ENCODE data around the gene SYNE4. TPM values are rescaled to one million over a fixed set of nuclear protein-coding genes. Genes with fewer than 3 reads are reported as not detected.

SYNE4 gene
- total and polyA plus RNA-seq, 2 of the 13 experiments (the other 11 are each of a cell fraction or from before 2014, with no cell fraction given): 13.7 to 23.0 TPM

DNA sequence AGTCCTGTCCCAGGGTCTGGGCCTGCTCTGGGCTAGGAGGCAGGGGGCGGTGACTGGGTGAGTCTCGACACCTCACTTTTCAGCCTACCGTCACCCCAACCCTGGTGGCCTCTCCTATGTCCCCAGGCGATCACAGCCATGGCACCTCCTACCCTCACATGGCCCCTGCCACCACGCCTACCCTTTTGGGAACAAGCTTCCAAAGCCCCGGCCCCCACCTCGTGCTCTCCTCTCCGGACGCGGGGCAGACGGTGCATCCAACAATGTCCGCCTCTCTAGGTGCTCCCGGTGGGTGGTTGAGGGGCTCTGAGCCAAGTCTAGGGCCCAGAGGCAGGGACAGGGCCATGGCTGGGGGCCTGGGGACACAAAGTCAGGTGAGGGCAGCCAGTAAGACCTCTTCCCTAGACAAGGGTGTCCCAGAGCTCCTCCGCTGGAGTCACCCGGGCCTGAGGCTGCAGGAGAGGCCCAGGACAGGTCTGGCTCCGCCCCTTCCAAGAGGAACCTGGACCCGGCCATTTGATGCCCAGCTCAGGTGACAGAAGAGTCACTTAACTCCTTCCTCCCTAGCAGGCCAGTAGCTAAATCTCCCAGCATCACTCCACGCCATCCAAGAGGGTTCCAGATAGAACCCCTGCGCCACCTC is at the start of gene SYNE4 (continued):
- TF ChIP-seq ZEB1 (IDR thresholded peaks at IDR 0.05; ENCODE audit: insufficient replicate concordance, low read depth) (peak; percentile 35), ZFP82 (CRISPR knock-in tag; IDR thresholded peaks at IDR 0.05; ENCODE audit: borderline replicate concordance) (no peak), ZNF124 (CRISPR knock-in tag; IDR thresholded peaks at IDR 0.05) (no peak; the same call in 1 of the 2 replicates), SRY (CRISPR knock-in tag; IDR thresholded peaks at IDR 0.05) (no peak), ZNF782 (CRISPR knock-in tag; IDR thresholded peaks at IDR 0.05; ENCODE audit: borderline replicate concordance) (0 out of 2 replicates have a peak, but pooled peaks have one; percentile 17), REXO4 (CRISPR knock-in tag; IDR thresholded peaks at IDR 0.05; ENCODE audit: borderline replicate concordance) (no peak), ZNF563 (CRISPR knock-in tag; IDR thresholded peaks at IDR 0.05) (no peak; the same call in 1 of the 2 replicates), AHR (CRISPR knock-in tag; IDR thresholded peaks at IDR 0.05) (no peak), ZBTB1 (CRISPR knock-in tag; IDR thresholded peaks at IDR 0.05; ENCODE audit: borderline replicate concordance) (no peak), RXRA (CRISPR knock-in tag; IDR thresholded peaks at IDR 0.05) (0 out of 2 replicates have a peak, but pooled peaks have one; percentile 47), ZFP36 (IDR thresholded peaks at IDR 0.05; ENCODE audit: borderline replicate concordance, low read depth, low read length, partially characterized antibody) (no peak), THAP8 (CRISPR knock-in tag; IDR thresholded peaks at IDR 0.05; ENCODE audit: borderline replicate concordance) (no peak), ZSCAN22 (CRISPR knock-in tag; IDR thresholded peaks at IDR 0.05) (no peak), HNRNPUL1 (IDR thresholded peaks at IDR 0.05; ENCODE audit: low read depth, low read length) (no peak), ZNF761 (CRISPR knock-in tag; conservative IDR thresholded peaks at IDR 0.05) (peak; percentile 71; the same call in 1 of the 2 replicates), NPAS2 (CRISPR knock-in tag; IDR thresholded peaks at IDR 0.05; ENCODE audit: borderline replicate concordance) (no peak), SKIL (CRISPR knock-in tag; IDR thresholded peaks at IDR 0.05; ENCODE audit: borderline replicate concordance) (no peak), ZNF75D (CRISPR knock-in tag; IDR thresholded peaks at IDR 0.05; ENCODE audit: borderline replicate concordance) (no peak)
- TF ChIP-seq, protein P1, sequence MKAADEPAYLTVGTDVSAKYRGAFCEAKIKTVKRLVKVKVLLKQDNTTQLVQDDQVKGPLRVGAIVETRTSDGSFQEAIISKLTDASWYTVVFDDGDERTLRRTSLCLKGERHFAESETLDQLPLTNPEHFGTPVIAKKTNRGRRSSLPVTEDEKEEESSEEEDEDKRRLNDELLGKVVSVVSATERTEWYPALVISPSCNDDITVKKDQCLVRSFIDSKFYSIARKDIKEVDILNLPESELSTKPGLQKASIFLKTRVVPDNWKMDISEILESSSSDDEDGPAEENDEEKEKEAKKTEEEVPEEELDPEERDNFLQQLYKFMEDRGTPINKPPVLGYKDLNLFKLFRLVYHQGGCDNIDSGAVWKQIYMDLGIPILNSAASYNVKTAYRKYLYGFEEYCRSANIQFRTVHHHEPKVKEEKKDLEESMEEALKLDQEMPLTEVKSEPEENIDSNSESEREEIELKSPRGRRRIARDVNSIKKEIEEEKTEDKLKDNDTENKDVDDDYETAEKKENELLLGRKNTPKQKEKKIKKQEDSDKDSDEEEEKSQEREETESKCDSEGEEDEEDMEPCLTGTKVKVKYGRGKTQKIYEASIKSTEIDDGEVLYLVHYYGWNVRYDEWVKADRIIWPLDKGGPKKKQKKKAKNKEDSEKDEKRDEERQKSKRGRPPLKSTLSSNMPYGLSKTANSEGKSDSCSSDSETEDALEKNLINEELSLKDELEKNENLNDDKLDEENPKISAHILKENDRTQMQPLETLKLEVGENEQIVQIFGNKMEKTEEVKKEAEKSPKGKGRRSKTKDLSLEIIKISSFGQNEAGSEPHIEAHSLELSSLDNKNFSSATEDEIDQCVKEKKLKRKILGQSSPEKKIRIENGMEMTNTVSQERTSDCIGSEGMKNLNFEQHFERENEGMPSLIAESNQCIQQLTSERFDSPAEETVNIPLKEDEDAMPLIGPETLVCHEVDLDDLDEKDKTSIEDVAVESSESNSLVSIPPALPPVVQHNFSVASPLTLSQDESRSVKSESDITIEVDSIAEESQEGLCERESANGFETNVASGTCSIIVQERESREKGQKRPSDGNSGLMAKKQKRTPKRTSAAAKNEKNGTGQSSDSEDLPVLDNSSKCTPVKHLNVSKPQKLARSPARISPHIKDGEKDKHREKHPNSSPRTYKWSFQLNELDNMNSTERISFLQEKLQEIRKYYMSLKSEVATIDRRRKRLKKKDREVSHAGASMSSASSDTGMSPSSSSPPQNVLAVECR (CRISPR knock-in tag; IDR thresholded peaks at IDR 0.05; ENCODE audit: borderline replicate concordance): peak; percentile 80; the same call in 1 of the 2 replicates
- TF ChIP-seq, protein P2, sequence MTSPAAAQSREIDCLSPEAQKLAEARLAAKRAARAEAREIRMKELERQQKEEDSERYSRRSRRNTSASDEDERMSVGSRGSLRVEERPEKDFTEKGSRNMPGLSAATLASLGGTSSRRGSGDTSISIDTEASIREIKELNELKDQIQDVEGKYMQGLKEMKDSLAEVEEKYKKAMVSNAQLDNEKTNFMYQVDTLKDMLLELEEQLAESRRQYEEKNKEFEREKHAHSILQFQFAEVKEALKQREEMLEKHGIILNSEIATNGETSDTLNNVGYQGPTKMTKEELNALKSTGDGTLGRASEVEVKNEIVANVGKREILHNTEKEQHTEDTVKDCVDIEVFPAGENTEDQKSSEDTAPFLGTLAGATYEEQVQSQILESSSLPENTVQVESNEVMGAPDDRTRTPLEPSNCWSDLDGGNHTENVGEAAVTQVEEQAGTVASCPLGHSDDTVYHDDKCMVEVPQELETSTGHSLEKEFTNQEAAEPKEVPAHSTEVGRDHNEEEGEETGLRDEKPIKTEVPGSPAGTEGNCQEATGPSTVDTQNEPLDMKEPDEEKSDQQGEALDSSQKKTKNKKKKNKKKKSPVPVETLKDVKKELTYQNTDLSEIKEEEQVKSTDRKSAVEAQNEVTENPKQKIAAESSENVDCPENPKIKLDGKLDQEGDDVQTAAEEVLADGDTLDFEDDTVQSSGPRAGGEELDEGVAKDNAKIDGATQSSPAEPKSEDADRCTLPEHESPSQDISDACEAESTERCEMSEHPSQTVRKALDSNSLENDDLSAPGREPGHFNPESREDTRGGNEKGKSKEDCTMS (CRISPR knock-in tag; conservative IDR thresholded peaks at IDR 0.05): no peak

Measured in HepG2 (cell line).